Umbilical cord (tissue), 2 donors: ENCODE measurements around the gene MCAT. TPM values are rescaled to one million over a fixed set of nuclear protein-coding genes. Genes with fewer than 3 reads are reported as not detected.
"Not testable (repeated sequence)": the region's sequence is repeated elsewhere in the genome, so short reads cannot be mapped to it uniquely, and the experiment has no call there.

ENCODE experiments used
- DNase-seq: peaks from one replicate; pipeline ENCODE4 v3.0.0-alpha.2; 2015; ENCODE audit warnings: low spot score
- total RNA-seq: library from RNA; depleted of rRNA; stranded (reverse); fragments of >200 nt; gene quantifications from one replicate; pipeline ENCODE4 v1.2.3, GENCODE V29; 2014; ENCODE audit warnings: low replicate concordance; ENCODE audit not compliant: insufficient read depth

MCAT gene
- total RNA-seq, 1 donor from 2014 or later, result 13.7 TPM

GRCh38 chr22:43153899-43154298 lies 10.7 kb upstream of the MCAT start:
- DNase-seq, result no peak

DNA sequence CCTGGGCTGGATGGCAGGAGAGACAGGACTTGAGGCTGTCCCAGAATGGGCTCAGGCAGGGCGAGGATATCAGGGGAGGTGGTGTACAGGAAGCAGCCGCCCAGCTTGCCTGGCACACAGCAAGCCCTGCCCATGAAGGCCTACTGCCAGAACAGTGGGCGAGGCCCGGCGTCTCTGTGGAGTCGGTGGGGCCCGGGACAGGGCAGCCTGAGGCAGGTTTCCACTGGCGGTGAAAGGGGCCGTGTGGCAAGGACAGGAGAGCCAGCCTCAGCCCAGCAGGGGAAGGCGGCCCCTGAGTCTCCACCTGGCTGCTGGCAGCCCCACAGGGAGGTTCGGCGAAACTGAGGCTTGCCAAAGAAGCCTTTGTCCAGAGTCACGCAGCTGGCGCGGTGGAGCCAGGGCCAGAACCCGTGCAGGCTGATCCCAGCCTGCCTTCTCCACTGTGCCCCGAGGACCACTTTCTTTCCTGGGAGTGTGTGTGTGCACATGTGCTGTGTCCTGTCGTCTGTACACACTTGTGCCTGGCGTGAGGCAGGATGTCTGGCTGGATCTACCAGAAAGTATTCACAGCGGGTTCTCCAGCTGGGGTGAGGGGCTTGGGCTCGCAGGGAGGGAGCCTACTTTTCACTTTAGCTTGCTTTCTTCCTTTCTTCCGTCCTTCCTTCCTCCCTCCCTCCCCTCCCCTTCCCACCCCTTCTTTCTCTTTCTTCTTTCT lies 9.3 kb upstream of the MCAT start:
- DNase-seq, result peak; percentile 82

DNA sequence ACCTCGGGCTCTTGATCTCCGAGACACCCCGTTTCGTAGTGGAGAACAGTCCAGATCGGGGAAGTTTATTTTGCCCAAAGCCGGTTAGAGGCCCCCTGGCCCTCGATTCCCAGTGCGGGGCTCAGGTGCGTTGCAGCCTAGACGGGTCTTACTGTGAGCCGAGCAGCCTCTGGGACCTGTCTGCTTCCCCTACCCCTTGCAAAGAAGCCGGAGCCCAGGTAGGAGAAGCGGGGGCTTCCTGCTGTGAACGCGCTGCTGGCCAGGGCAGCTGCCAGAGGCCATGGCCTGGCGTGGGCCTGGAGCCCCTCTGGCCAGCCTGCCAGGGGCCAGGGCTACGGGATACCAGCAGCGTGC lies 8.8 kb upstream of the MCAT start:
- DNase-seq, result no peak

- peak; percentile 65 for DNase-seq
Measured at GRCh38 chr22:43151251-43152002, 8.2 kb upstream of the MCAT start, which contains the start of gene TSPO. TSPO (plus strand) TSS chr22:43151559; CDS start chr22:43159239, 7,680 bp downstream.

DNA sequence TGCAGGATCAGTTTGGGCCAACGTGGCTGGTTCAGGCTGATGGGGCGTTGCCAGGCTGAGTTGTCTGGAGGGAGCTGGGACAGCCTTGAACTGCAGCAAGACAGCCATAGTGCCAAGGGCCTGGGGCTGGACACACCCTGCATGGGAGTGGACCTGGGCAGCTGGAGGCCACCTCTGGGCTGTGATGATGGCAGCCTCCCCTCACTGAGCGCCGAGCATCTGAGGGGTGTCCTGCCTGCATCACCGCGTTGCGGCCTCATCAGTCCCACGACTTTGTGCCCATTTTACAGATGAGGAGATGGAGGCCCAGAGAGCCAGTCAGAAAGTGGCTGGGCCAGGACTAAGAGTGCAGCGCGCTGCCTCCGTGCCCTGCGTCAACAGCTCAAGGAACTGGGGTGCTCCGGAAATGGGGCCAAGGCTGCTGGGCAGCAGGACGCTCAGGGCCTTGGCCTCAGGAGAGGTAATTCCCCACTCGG lies 7.6 kb upstream of the MCAT start:
- no peak for DNase-seq

DNA sequence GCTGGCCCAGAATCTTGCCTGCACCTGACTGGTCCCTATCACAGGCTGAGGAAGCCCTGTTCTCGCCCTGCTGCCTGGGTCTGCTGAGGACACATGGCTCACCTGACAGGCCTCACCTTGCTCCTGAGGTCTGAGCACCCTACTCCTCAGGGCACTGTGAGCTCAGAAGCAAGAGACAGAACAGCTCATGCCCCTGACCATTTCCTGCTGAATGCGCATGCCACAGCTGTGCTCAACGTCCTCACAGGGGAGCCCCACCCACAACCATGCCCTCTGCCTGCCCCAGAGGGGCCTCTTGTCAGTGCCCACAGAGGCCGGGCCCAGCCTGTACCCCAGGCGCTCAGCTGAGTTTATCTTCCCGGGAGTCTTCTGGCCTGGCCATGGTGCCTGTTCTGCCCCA lies 5.4 kb upstream of the MCAT start:
- DNase-seq, result no peak

DNA sequence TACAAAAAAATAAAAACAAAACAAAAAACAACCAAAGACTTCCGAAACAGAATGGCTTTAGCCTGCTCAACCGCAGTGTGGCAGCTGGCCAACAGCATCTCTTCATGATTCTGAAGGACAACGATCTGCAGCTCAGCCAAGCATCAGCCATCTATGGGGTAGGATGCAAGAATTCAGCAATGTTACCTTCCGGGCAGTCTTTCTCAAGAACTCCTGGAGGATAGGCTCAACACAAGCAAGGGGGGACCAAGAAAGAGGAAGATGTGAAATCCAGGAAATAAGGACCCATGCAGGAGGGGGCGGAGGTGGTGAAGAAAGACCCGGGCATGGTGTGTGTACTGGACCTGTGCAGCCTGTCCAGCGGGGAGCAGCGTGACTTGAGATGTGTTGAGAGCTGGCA lies 4.6 kb upstream of the MCAT start:
- DNase-seq, result no peak

DNA sequence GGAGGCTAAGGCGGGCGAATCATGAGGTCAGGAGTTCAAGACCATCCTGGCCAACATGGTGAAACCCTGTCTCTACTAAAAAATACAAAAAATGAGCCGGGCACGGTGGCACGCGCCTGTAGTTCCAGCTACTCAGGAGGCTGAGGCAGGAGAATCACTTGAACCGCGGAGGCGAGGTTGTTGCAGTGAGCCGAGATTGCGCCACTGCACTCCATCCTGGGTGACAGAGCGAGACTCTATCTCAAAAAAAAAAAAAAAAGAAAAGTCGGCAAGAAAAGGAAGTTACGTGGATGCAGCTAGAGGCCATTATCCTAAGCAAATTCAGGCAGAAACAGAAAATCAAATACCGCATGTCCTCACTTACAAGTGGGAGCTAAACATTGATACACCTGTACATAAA lies 3.1 kb upstream of the MCAT start:
- not testable (repeated sequence) for DNase-seq

- DNase-seq, result not testable (repeated sequence)
Measured at GRCh38 chr22:43145371-43145770, 2.2 kb upstream of the MCAT start.

DNA sequence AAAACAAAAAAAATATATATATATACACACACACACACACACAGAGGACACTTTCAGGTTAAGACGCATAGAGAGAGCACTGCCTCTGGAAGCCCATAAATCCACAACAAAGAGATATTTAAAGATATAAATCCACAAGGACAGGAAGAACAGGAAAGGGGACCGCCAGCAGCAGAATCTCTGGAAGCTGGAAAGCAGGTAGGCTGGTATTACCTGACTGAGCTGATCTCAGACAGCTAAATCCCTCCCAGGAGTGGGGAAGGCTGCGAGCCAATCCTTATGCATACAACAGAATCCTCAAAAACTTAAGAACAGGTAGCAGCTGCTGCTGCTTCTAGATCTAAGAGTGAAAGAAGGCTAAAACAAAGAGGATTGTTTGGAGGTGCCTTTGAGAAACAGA lies 1.8 kb upstream of the MCAT start:
- DNase-seq, result peak; percentile 25

DNA sequence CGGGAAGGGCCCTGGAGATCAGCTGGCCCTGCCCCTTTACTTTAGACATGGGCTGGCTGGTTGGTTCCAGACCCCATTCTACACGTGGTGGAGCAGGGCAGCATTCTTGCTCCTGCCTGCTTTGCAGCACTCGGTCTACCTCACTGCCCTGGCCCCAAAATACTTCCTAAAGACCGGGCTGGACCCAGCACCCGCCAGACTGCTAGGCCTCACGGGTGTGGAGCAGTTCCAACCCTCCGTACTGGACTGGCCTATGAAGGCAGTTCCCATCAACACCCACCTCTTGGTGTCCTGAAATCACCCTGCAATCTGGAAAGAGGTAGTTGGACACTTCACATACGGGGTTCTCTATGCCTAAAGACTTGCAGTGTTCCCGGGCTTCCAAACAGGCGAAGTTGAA lies 6.4 kb downstream of the MCAT start:
- DNase-seq, result no peak

- no peak for DNase-seq
Measured at GRCh38 chr22:43136255-43136654, 6.9 kb downstream of the MCAT start.

DNA sequence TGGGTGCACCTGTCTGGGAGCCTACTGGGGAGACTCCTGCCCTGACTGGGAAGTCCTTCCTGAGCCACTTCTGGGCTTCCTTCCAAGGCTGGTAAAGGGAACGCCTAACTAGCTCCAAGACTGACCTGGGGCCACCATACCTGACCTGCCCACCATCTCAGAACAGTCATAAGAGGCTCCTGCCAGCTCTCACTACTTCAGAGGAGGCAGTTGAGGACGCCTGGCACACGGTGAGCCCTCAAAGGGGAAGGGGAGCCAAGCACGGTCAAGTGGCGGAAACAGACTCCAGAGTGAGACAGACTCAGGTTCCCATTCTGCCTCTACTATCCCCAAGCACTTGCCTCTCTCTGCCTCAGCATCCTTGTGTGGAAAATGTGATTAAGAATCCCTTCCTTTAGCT lies 7.6 kb downstream of the MCAT start:
- DNase-seq, result no peak

DNA sequence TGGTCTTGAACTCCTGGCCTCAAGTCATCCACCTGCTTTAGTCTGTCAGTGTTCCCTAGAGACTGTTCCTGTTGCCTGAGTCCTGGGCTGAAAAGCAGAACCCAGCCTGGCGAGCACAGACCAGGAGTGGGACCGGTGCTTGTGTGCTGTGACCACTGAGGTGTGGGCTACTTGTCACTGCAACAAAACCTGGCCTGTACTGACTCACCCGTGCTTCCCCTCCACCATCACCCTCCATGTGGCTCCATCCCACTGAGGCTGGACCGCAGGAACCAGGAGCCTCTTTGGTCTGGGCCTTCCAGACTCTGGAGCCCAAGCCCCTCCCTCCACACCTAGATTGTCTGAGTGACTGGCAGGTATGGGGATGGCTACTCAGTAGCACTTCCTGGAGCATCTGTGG lies 8.6 kb downstream of the MCAT start:
- no peak for DNase-seq

DNA sequence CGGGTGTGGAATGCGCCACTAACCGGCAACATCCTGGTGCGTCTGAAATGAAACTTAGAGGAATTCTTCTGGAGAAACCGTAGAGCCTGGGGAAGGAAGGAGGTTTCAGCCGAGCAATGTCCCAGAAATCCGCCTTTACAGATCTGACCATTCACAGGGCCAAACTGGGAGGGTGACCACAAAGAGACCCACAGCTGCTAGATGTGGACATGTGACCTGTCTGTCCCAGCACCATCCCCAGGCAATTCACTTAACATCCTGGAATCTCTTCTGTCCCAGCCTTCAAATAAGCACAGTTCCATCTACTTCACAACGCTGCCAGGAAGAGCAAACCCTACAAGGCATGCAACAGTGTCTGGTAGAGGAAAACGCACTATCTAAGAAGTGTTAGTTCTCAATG lies 9.8 kb downstream of the MCAT start:
- DNase-seq, result no peak

GRCh38 chr22:43131773-43132501 lies 11.3 kb downstream of the MCAT start:
- no peak for DNase-seq

GRCh38 chr22:43129426-43130425 lies 13.5 kb downstream of the MCAT start:
- no peak for DNase-seq

DNA sequence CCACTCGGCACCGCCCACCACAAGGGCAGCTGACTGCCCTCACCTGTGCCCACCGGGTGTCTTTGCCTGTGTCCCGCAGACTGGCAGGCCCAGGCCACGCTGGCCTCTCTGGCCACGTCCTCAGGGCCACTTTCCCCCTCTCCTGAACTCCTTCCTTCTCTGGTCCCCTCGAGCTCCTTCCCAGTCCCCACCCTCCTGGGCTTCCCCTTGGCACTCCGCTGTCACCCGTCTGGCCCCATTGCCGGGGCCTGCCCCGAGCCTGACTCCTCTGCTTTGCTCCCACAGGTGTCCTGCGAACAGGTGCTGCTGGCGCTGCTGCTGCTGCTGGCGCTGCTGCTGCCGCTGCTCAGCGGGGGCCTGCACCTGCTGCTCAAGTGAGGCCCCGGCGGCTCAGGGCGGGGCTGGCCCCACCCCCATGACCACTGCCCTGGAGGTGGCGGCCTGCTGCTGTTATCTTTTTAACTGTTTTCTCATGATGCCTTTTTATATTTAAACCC lies 14.2 kb downstream of the MCAT start:
- DNase-seq, result no peak

GRCh38 chr22:43128116-43128515 lies 15.1 kb downstream of the MCAT start:
- DNase-seq, result no peak

- DNase-seq, result no peak
Measured at GRCh38 chr22:43127166-43127908, 15.9 kb downstream of the MCAT start.
